Activated naive CD8-positive, alpha-beta T cell treated with anti-CD3 and anti-CD28 coated beads for 36 hours (primary cell): ENCODE measurements around the gene BLTP1. TPM values are rescaled to one million over a fixed set of nuclear protein-coding genes. Genes with fewer than 3 reads are reported as not detected.
"Not testable (repeated sequence)": the region's sequence is repeated elsewhere in the genome, so short reads cannot be mapped to it uniquely, and the experiment has no call there.

Source experiments
- DNase-seq: peaks from one replicate; pipeline ENCODE4 v3.0.0; 2021
- H3K27ac Mint-ChIP-seq: one replicate; pipeline ENCODE4 v1.8.0; 2022; ENCODE audit warnings: mild to moderate bottlenecking, moderate library complexity, mixed read lengths
- H3K27me3 Mint-ChIP-seq: one replicate; pipeline ENCODE4 v1.8.0; 2022; ENCODE audit warnings: mild to moderate bottlenecking, mixed read lengths
- H3K36me3 Mint-ChIP-seq: one replicate; pipeline ENCODE4 v1.8.0; 2021; ENCODE audit warnings: mild to moderate bottlenecking, mixed read lengths
- H3K4me1 Mint-ChIP-seq: one replicate; pipeline ENCODE4 v1.8.0; 2021; ENCODE audit warnings: mixed read lengths
- H3K4me3 Mint-ChIP-seq: one replicate; pipeline ENCODE4 v1.8.0; 2022; ENCODE audit warnings: mild to moderate bottlenecking, moderate library complexity, mixed read lengths
- H3K9me3 Mint-ChIP-seq: one replicate; pipeline ENCODE4 v1.8.0; 2022; ENCODE audit warnings: mixed read lengths
- total RNA-seq, 2 experiments: library from RNA; stranded (reverse); gene quantifications; one replicate each; pipeline ENCODE4 v1.2.3, GENCODE V29; 2021

The BLTP1 gene
- total RNA-seq = 10 to 100 TPM; 12.2 to 12.6 TPM

- peaks cover 46% of the 10 kb centered on the region for H3K4me1 Mint-ChIP-seq
- H3K27me3 Mint-ChIP-seq = no peaks in the 10 kb centered on the region
- H3K27ac Mint-ChIP-seq = peak within 1 kb of the TSS; percentile 98
- H3K4me3 Mint-ChIP-seq = peak within 1 kb of the TSS; percentile 90
- peak; percentile 88 for DNase-seq
- peaks cover 21% of the 10 kb centered on the region for H3K36me3 Mint-ChIP-seq
- no peaks in the 10 kb centered on the region for H3K9me3 Mint-ChIP-seq
Measured at GRCh38 chr4:122151982-122152710, at the start of gene BLTP1. BLTP1 (plus strand) TSS chr4:122152331; CDS start chr4:122170648, 18,317 bp downstream.

GRCh38 chr4:122104184-122104583 lies 47.9 kb upstream of the BLTP1 start:
- H3K4me3 Mint-ChIP-seq = no peak overlapping the region
- no peak for DNase-seq
- peaks cover 5% of the 10 kb centered on the region for H3K27me3 Mint-ChIP-seq
- no peaks in the 10 kb centered on the region for H3K36me3 Mint-ChIP-seq
- no peaks in the 10 kb centered on the region for H3K9me3 Mint-ChIP-seq
- H3K27ac Mint-ChIP-seq = no peak overlapping the region
- H3K4me1 Mint-ChIP-seq = no peaks in the 10 kb centered on the region

DNA sequence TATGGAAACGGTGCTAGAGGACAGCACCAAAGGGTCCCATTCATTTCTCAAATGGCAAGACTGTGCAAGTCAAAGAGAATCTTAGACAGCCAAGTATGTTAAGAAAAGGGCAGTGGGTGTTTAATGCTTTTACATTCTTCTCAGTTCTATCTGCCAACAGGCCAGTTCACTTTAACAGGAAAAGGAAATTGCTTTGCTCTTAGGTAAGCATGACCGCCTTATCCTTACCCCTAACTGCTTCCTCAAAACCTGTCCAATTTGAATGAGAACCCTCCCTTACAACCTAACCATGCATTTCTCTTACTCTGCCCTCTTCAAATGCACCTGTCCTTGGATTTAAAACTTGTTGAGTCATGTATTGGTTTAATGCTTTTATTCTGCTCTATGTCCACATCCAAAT lies 44.5 kb upstream of the BLTP1 start:
- Mint-ChIP-seq H3K4me1 (no peaks in the 10 kb centered on the region), H3K27me3 (no peaks in the 10 kb centered on the region), H3K4me3 (no peak overlapping the region), H3K9me3 (no peaks in the 10 kb centered on the region), H3K36me3 (no peaks in the 10 kb centered on the region), H3K27ac (no peak overlapping the region)
- DNase-seq = no peak

DNA sequence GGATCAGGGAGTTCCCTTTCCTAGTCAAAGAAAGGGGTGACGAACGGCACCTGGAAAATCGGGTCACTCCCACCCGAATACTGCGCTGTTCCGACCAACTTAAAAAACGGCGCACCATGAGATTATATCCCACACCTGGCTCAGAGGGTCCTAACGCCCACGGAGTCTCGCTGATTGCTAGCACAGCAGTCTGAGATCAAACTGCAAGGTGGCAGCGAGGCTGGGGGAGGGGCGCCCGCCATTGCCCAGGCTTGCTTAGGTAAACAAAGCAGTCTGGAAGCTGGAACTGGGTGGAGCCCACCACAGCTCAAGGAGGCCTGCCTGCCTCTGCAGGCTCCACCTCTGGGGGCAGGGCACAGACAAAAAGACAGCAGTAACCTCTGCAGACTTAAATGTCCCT lies 41.8 kb upstream of the BLTP1 start:
- H3K27me3 Mint-ChIP-seq, H3K27ac Mint-ChIP-seq, DNase-seq, H3K9me3 Mint-ChIP-seq, H3K4me1 Mint-ChIP-seq, H3K4me3 Mint-ChIP-seq, H3K36me3 Mint-ChIP-seq: not testable (repeated sequence)

GRCh38 chr4:122117743-122118142 lies 34.4 kb upstream of the BLTP1 start:
- Mint-ChIP-seq H3K27ac (no peak overlapping the region), H3K4me3 (no peak overlapping the region)
- no peak for DNase-seq

DNA sequence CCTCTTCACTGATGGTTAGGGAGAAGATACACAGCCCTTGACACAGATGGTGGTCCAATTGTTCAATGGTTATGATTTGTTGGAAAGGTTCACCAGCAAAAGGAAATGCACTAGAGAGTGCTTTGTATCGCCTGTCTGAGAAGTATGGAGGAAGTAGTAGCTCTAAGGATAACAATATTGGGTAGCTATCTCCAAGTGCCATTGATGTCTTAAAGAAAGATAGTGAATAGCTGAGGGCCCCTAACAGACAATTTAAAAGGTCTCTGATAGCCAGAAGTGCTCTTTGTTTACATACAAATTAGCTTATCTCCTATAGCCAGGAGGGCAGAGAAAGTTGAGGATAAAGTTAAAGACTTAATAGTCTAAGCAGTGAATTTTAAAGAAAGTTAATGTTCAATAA lies 33.9 kb upstream of the BLTP1 start:
- Mint-ChIP-seq H3K4me3 (no peak overlapping the region), H3K36me3 (peaks cover 10% of the 10 kb centered on the region), H3K27me3 (no peaks in the 10 kb centered on the region), H3K4me1 (peaks cover 7% of the 10 kb centered on the region), H3K27ac (no peak overlapping the region), H3K9me3 (peaks cover 12% of the 10 kb centered on the region)
- no peak for DNase-seq

More at GRCh38 chr4:122117743-122118142, 34.4 kb upstream of the BLTP1 start:
- peaks cover 7% of the 10 kb centered on the region for H3K4me1 Mint-ChIP-seq
- peaks cover 6% of the 10 kb centered on the region for H3K36me3 Mint-ChIP-seq
- H3K27me3 Mint-ChIP-seq = no peaks in the 10 kb centered on the region
- H3K9me3 Mint-ChIP-seq = peaks cover 10% of the 10 kb centered on the region

DNA sequence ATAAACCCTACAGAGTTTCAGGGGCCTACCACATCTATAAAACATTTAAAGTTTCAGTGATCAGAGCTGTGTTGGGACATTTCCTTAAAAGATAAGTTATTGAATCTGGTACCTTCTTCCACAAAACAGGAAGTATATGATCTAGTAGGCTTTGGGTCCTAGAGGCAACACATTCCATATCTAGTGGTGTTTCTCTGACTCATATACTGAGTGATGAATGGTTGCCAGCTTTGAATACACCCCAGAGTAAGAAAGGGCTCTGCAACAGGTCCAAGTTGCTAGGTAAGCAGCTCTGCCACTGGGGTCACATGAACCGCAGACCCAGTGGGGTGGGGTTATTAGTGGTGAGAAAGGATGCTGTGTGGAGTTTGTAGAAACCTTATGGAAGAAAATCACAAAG lies 32.4 kb upstream of the BLTP1 start:
- DNase-seq = no peak
- Mint-ChIP-seq H3K4me1 (peaks cover 7% of the 10 kb centered on the region), H3K36me3 (peaks cover 14% of the 10 kb centered on the region), H3K4me3 (no peak overlapping the region), H3K27ac (no peak overlapping the region), H3K9me3 (peaks cover 18% of the 10 kb centered on the region), H3K27me3 (no peaks in the 10 kb centered on the region)

DNA sequence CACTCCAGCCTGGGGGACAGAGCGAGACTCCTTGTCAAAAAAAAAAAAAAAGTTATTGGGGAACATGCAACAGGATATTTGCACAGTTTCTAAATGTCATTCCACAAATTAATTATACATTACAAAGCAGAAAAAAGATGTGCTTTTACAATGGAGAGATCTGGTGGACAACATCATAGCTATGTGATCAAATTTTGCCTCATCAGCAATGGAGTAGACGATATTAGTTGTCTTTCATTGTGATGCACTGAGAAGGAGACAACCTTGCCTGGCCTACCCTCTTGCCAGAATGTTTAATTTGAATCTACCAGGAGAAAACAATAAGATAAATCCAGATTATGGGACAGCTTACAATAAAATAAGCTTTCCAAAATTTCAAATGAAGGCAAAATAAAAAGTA lies 30.5 kb upstream of the BLTP1 start:
- no peak for DNase-seq
- Mint-ChIP-seq H3K27me3 (no peaks in the 10 kb centered on the region), H3K4me1 (peaks cover 7% of the 10 kb centered on the region), H3K36me3 (peaks cover 14% of the 10 kb centered on the region), H3K9me3 (peaks cover 18% of the 10 kb centered on the region), H3K4me3 (no peak overlapping the region), H3K27ac (no peak overlapping the region)

DNA sequence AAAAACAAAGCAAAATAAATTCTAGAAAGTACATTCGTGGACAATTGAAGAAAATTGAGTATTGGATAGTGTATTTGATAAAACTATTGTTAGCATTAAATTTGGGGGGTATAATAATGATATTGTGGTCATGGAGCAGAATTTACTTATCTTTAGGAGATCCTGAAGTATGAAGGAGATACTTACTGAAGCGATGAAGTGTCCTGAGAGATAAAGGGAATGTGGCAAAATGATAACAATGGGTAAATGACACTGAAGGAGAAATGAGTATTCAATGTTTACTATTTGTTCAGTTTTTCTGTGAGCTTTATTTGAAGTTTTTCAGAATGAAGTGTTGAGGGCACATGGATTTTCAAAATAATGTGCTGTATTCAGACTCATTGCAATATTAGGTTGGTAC lies 30.0 kb upstream of the BLTP1 start:
- Mint-ChIP-seq H3K9me3 (peaks cover 18% of the 10 kb centered on the region), H3K27ac (no peak overlapping the region), H3K27me3 (no peaks in the 10 kb centered on the region), H3K4me1 (peaks cover 7% of the 10 kb centered on the region), H3K36me3 (peaks cover 14% of the 10 kb centered on the region), H3K4me3 (no peak overlapping the region)
- no peak for DNase-seq

DNA sequence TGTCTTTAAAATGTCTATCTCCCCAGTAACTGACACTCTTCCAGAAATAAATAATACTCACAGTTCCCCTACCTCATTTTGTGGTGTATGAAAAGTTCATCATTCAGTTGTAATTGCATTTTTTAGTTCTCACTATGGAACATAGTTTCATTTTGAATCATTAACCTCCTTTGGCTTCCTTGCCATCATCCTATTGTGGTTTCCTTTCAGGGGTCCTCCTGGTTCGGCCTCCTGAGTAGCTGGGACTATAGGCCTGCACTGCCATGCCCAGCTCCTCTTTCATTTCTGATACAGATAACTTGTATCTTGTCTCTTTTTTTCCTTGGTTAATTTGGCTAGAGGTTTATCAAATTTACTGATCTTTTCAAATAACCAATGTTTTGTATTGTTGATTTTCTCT lies 23.1 kb upstream of the BLTP1 start:
- H3K27ac Mint-ChIP-seq = no peak overlapping the region
- peaks cover 19% of the 10 kb centered on the region for H3K4me1 Mint-ChIP-seq
- peaks cover 10% of the 10 kb centered on the region for H3K9me3 Mint-ChIP-seq
- no peaks in the 10 kb centered on the region for H3K27me3 Mint-ChIP-seq
- peaks cover 15% of the 10 kb centered on the region for H3K36me3 Mint-ChIP-seq
- no peak for DNase-seq
- H3K4me3 Mint-ChIP-seq = no peak overlapping the region

- peaks cover 19% of the 10 kb centered on the region for H3K4me1 Mint-ChIP-seq
- H3K9me3 Mint-ChIP-seq = peaks cover 7% of the 10 kb centered on the region
- H3K27ac Mint-ChIP-seq = peak overlapping the region; percentile 50
- peaks cover 15% of the 10 kb centered on the region for H3K36me3 Mint-ChIP-seq
- H3K27me3 Mint-ChIP-seq = no peaks in the 10 kb centered on the region
- no peak overlapping the region for H3K4me3 Mint-ChIP-seq
- no peak for DNase-seq
Measured at GRCh38 chr4:122131562-122132157, 20.5 kb upstream of the BLTP1 start.

- no peaks in the 10 kb centered on the region for H3K27me3 Mint-ChIP-seq
- H3K4me3 Mint-ChIP-seq = no peak overlapping the region
- peaks cover 7% of the 10 kb centered on the region for H3K9me3 Mint-ChIP-seq
- H3K27ac Mint-ChIP-seq = no peak overlapping the region
- peaks cover 15% of the 10 kb centered on the region for H3K36me3 Mint-ChIP-seq
- DNase-seq = no peak
- peaks cover 19% of the 10 kb centered on the region for H3K4me1 Mint-ChIP-seq
Measured at GRCh38 chr4:122132891-122133290, 19.2 kb upstream of the BLTP1 start.

GRCh38 chr4:122139139-122139538 lies 13.0 kb upstream of the BLTP1 start:
- Mint-ChIP-seq H3K9me3 (no peaks in the 10 kb centered on the region), H3K27ac (no peak overlapping the region), H3K4me1 (no peaks in the 10 kb centered on the region), H3K27me3 (peaks cover 4% of the 10 kb centered on the region), H3K4me3 (no peak overlapping the region), H3K36me3 (peaks cover 3% of the 10 kb centered on the region)
- no peak for DNase-seq

- H3K27ac Mint-ChIP-seq = no peak overlapping the region
- no peak for DNase-seq
- no peak overlapping the region for H3K4me3 Mint-ChIP-seq
Measured at GRCh38 chr4:122140834-122141233, 11.3 kb upstream of the BLTP1 start.

GRCh38 chr4:122142687-122143086 lies 9.4 kb upstream of the BLTP1 start:
- Mint-ChIP-seq H3K27ac (no peak overlapping the region), H3K4me1 (no peaks in the 10 kb centered on the region), H3K4me3 (no peak overlapping the region), H3K27me3 (peaks cover 4% of the 10 kb centered on the region), H3K9me3 (no peaks in the 10 kb centered on the region), H3K36me3 (peaks cover 3% of the 10 kb centered on the region)
- DNase-seq = no peak

More at GRCh38 chr4:122140834-122141233, 11.3 kb upstream of the BLTP1 start:
- Mint-ChIP-seq H3K27me3 (peaks cover 4% of the 10 kb centered on the region), H3K36me3 (peaks cover 3% of the 10 kb centered on the region), H3K9me3 (no peaks in the 10 kb centered on the region), H3K4me1 (no peaks in the 10 kb centered on the region)

GRCh38 chr4:122146652-122147051 lies 5.5 kb upstream of the BLTP1 start:
- H3K4me1 Mint-ChIP-seq = peaks cover 15% of the 10 kb centered on the region

More at GRCh38 chr4:122146652-122147051, 5.5 kb upstream of the BLTP1 start:
- no peak overlapping the region for H3K4me3 Mint-ChIP-seq
- H3K9me3 Mint-ChIP-seq = no peaks in the 10 kb centered on the region
- DNase-seq = no peak
- H3K27ac Mint-ChIP-seq = no peak overlapping the region
- peaks cover 5% of the 10 kb centered on the region for H3K36me3 Mint-ChIP-seq
- peaks cover 4% of the 10 kb centered on the region for H3K27me3 Mint-ChIP-seq
